Measurements from ENCODE around the gene TMEM82. TPM values are rescaled to one million over a fixed set of nuclear protein-coding genes. Genes with fewer than 3 reads are reported as not detected.

Gene TMEM82
- total RNA-seq (2022; extraction: Qiagen RNA extraction): not detected in 5 replicates

GRCh38 chr1:15742339-15742801 is at the start of gene TMEM82:
Gene TMEM82 (plus strand): TSS chr1:15742499. CDS start chr1:15742560, 61 bp downstream.

GRCh38 chr1:15736038-15736891 is 6.0 kb upstream of the TMEM82 start, which contains the start of gene SLC25A34:
Gene SLC25A34 (plus strand): TSS chr1:15736258. CDS start chr1:15736486, 228 bp downstream.

GRCh38 chr1:15758343-15758931 is 16.1 kb downstream of the TMEM82 start, which contains the start of gene FBLIM1:
Gene FBLIM1 (plus strand): TSS chr1:15758795. CDS start chr1:15764984, 6,189 bp downstream.

Other genes with a start within 250 kb of the TMEM82 start
- 5.2 to 6.5 TPM (median 5.7 TPM) in 5 replicates for gene CASP9, start 218.3 kb upstream of the TMEM82 start, total RNA-seq (2022; extraction: Qiagen RNA extraction)
- gene DNAJC16, start 215.7 kb upstream of the TMEM82 start, total RNA-seq (2022; extraction: Qiagen RNA extraction): 4.0 to 5.6 TPM (median 4.4 TPM) in 5 replicates
- 6.0 to 7.2 TPM (median 6.7 TPM) in 5 replicates for gene AGMAT, start 157.4 kb upstream of the TMEM82 start, total RNA-seq (2022; extraction: Qiagen RNA extraction)
- gene DDI2, start 125.0 kb upstream of the TMEM82 start, total RNA-seq (2022; extraction: Qiagen RNA extraction): 6.6 to 8.1 TPM (median 7.5 TPM) in 5 replicates
- gene PLEKHM2, start 58.2 kb upstream of the TMEM82 start, total RNA-seq (2022; extraction: Qiagen RNA extraction): 22.1 to 26.5 TPM (median 25.3 TPM) in 5 replicates
- gene SLC25A34, start 6.2 kb upstream of the TMEM82 start, total RNA-seq (2022; extraction: Qiagen RNA extraction): 0.08 to 0.43 TPM (median 0.18 TPM) in 5 replicates
- gene FBLIM1, start 16.3 kb downstream of the TMEM82 start, total RNA-seq (2022; extraction: Qiagen RNA extraction): 19.2 to 31.4 TPM (median 27.5 TPM) in 5 replicates
- gene UQCRHL, start 65.2 kb downstream of the TMEM82 start, total RNA-seq (2022; extraction: Qiagen RNA extraction): 5.5 to 7.6 TPM (median 6.6 TPM) in 5 replicates
- gene SPEN, start 105.2 kb downstream of the TMEM82 start, total RNA-seq (2022; extraction: Qiagen RNA extraction): 33.9 to 39.3 TPM (median 36.0 TPM) in 5 replicates
- gene ZBTB17, start 233.6 kb downstream of the TMEM82 start, total RNA-seq (2022; extraction: Qiagen RNA extraction): 9.3 to 13.9 TPM (median 12.8 TPM) in 5 replicates